ENCODE measurements around the gene C11orf21.
A peak's percentile ranks its signal among the peaks of the same experiment; 100 is the strongest.
"Not testable (repeated sequence)": the region's sequence is repeated elsewhere in the genome, so short reads cannot be mapped to it uniquely, and the experiment has no call there.

C11orf21 gene

GRCh38 chr11:2301631-2302305, at the start of gene C11orf21, which contains the start of gene TSPAN32:
TSS of gene C11orf21 (minus strand) at chr11:2301918. CDS start at chr11:2301808, 110 bp downstream.
TSS of gene TSPAN32 (plus strand) at chr11:2302013. CDS start at chr11:2302150, 137 bp downstream.
- peak; percentile 76 for DNase-seq

DNA sequence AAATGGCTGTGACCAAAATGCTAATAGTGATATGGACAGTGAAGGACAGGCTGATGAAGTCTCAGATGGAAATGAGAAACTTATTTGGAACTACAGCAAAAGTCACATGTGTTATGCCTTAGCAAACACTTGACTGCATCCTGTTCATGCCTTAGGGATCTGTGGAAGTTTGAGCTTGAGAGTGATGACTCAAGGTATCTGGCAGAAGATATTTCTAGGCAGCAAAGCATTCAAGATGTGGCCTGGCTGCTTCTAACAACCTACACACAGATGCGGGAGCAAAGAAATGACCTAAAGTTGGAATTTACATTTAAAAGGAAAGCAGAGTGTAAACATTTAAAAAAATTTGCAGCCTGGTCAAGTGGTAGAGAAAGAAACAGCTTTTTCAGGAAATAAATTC, 47.3 kb upstream of the C11orf21 start:
- no peak for DNase-seq

GRCh38 chr11:2347308-2347830, 45.7 kb upstream of the C11orf21 start:
- no peak for DNase-seq

DNA sequence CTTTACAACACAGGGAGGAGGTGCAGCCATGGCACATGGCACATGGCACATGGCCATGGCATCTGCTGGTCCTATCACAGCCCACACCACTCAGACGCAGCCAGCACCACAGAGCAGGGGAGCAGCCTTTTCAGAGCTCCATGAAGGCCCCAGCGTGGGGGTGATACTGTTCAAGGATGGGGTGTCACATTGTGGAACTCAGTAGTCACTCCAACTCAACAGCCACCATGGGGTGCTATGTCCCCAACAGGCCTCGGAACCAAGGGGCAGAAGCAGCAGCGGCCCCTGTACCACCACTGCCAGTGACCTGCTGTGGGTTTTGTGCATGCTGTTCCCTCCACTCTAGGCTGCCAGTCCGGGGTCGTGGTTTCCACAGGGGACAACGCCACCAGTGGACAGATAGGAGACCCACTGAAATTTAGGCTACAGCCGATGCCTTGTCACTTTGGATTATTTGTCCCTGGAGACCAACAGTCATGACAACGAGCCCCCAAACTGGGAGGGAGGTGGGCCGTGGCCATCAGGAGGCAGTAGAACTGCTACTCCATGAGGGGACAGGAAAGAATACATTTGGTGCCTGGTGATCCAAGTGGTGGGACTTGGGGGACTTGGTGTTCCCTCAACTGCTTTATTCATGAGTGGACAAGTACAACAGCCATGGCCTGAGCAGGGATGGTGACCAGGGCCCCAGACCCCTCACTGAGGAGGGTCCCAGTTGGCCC, 45.0 kb upstream of the C11orf21 start:
- DNase-seq, result no peak

- no peak for DNase-seq
Measured at GRCh38 chr11:2346014-2346413, 44.3 kb upstream of the C11orf21 start.

GRCh38 chr11:2345050-2345449, 43.3 kb upstream of the C11orf21 start:
- no peak for DNase-seq

DNA sequence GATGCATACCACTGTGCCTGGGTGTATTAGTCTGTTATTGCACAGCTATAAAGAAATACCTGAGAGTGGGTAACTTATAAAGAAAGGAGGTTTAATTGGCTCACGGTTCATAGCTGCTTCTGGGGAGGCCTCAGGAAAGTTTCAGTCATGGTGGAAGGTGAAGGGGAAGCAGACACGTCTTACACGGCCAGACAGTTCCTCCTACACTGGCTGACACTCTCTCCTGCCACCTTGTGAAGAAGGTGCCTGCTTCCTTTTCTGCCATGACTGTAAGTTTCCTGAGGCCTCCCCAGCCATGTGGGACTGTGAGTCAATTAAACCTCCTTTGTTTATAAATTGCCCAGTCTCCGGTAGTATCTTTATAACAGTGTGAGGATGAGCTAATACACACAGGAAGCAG, 41.8 kb upstream of the C11orf21 start:
- no peak for DNase-seq

- no peak for DNase-seq
Measured at GRCh38 chr11:2342981-2343380, 41.3 kb upstream of the C11orf21 start.

GRCh38 chr11:2342557-2342956, 40.8 kb upstream of the C11orf21 start:
- DNase-seq, result no peak

DNA sequence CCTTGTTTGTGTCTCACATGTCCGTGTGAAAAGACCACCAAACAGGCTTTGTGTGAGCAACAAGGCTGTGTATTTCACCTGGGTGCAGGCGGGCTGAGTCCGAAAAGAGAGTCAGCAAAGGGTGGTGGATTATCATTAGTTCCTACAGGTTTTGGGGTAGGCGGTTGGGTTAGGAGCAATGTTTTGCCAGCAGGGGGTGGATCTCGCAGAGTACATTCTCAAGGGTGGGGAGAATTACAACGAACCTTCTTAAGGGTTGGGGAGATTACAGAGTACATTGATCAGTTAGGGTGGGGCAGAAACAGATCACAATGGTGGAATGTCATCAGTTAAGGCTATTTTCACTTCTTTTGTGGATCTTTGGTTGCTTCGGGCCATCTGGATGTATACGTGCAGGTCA, 37.0 kb upstream of the C11orf21 start:
- not testable (repeated sequence) for DNase-seq

DNA sequence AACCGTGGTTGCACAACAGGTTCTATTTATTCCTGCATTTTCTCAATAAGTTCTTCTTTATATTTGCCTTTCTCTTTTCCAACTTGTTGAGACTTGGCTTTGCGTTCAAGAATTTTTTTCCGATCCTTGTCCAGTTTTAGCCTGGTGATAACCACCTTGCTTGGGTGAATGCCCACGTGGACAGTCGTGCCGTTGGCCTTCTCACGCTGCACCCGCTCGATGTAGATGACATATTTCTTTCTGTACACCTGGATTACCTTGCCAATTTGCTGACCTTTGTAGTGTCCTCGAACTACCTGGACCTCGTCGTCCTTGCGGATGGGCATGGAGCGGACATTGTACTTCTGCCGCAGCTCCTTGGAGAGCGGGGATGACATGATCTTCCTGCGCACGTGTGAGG, 33.6 kb upstream of the C11orf21 start:
- not testable (repeated sequence) for DNase-seq

GRCh38 chr11:2333486-2334205, 31.9 kb upstream of the C11orf21 start:
- not testable (repeated sequence) for DNase-seq

DNA sequence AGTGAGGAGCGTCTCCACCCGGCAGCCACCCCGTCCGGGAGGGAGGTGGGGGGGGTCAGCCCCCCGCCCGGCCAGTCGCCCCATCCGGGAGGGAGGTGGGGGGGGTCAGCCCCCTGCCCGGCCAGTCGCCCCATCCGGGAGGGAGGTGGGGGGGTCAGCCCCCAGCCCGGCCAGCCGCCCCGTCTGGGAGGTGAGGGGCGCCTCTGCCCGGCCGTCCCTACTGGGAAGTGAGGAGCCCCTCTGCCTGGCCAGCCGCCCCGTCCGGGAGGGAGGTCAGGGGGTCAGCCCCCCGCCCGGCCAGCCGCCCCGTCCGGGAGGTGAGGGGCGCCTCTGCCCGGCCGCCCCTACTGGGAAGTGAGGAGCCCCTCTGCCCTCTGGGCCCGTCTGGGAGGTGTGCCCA, 30.9 kb upstream of the C11orf21 start:
- not testable (repeated sequence) for DNase-seq

- no peak for DNase-seq
Measured at GRCh38 chr11:2331404-2331803, 29.7 kb upstream of the C11orf21 start.

GRCh38 chr11:2330696-2331095, 29.0 kb upstream of the C11orf21 start:
- no peak for DNase-seq

GRCh38 chr11:2329551-2329950, 27.8 kb upstream of the C11orf21 start:
- no peak for DNase-seq

DNA sequence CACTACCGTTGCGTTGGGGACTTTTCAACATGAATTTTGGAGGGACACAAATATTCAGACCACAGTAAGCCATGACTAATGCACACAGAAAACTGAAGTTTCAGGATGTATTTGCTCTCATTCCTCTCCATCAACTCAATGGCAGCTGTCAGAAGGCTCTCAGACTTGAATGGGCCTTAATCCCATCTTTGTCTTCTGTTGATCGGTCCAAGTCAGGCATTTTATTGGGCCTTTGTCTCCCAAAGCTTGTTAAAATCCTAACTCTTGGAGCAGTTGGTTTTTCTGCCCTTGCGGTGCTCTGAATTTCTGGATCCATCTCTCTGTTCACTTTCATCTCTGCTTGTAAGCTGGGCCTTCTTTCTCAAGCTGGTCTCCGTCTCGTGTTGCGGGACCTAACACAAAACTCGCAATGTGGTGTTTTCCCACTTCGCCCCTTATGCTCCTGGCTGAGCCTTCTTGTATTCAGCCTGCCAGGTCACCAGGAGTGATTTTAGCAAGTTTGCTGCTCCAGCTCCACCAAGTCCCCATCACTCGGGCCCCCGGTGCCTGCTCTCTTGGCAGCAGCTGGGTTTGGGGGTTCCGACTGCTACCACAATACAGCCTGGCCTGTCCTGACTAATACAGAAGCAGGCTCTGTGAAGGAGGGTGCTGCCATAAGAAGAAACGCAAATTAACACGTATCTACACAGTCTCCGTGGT, 27.1 kb upstream of the C11orf21 start:
- DNase-seq, result no peak

- no peak for DNase-seq
Measured at GRCh38 chr11:2328021-2328420, 26.3 kb upstream of the C11orf21 start.

DNA sequence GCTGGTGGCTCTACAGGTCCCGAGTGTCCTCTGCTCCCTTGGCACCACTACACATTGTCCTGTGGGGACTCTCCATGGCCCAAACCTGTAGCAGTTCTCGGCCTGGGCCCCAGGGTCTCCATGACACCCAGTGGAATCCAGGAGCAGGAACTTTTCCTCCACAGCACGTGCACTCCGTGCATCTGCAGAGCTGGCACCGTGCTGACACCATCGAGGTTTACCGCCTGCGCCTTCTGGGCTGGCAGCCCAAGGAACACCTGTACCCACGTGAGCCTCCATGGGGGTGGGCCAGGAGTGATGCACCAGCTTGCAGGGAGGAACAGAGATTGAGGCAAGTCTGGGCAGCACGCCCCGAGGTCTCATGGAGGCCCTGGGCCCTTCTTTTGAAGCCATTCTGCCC, 25.3 kb upstream of the C11orf21 start:
- no peak for DNase-seq

DNA sequence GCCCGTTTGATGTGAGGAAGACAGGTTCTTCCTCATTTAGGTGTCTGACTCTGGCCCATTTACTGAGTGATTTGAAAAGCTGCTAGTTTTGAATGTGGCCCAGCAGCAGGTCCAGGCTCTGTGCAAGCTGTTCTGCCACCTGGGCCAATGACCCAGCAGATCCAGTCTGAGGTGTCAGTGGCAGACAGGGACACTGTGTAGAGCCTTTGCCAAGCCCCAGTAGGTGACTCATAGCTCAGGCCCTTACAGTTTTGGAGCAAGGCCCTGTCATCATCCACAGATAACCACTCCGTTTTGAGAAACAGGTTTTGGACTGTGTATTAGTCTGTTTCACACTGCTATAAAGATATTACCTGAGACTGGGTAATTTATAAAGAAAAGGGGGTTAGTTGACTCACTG, 24.0 kb upstream of the C11orf21 start:
- DNase-seq, result no peak

- DNase-seq, result no peak
Measured at GRCh38 chr11:2325123-2325522, 23.4 kb upstream of the C11orf21 start.

- no peak for DNase-seq
Measured at GRCh38 chr11:2321311-2321683, 19.6 kb upstream of the C11orf21 start.
